Activated naive CD4-positive, alpha-beta T cell (primary cell): ENCODE results near the gene ZNF221.
"Not testable (repeated sequence)": the region's sequence is repeated elsewhere in the genome, so short reads cannot be mapped to it uniquely, and the experiment has no call there.

Experiments used
- DNase-seq, 4 experiments: peaks; one replicate each; lab custom pipeline; 2025; lab: John Stamatoyannopoulos, UW

ZNF221 gene

GRCh38 chr19:43950834-43951645, at the start of gene ZNF221:
ZNF221 (plus strand) TSS chr19:43951228; CDS start chr19:43962727, 11,499 bp downstream.
- DNase-seq = peak in 2 of 4 experiments; percentile 3 to 9

- DNase-seq = peak; percentile 3 to 52 (median 33)
Measured at GRCh38 chr19:43901395-43902390, 49.3 kb upstream of the ZNF221 start.

GRCh38 chr19:43902399-43902798, 48.6 kb upstream of the ZNF221 start:
- no peak for DNase-seq

- no peak for DNase-seq
Measured at GRCh38 chr19:43905897-43906296, 45.1 kb upstream of the ZNF221 start.

GRCh38 chr19:43906774-43907173, 44.3 kb upstream of the ZNF221 start:
- no peak for DNase-seq

- DNase-seq = no peak
Measured at GRCh38 chr19:43908659-43909058, 42.4 kb upstream of the ZNF221 start.

- no peak for DNase-seq
Measured at GRCh38 chr19:43910884-43911283, 40.1 kb upstream of the ZNF221 start.

GRCh38 chr19:43913383-43913782, 37.6 kb upstream of the ZNF221 start:
- DNase-seq = no peak

GRCh38 chr19:43914051-43914450, 37.0 kb upstream of the ZNF221 start:
- no peak for DNase-seq

- DNase-seq = no peak
Measured at GRCh38 chr19:43923875-43924274, 27.2 kb upstream of the ZNF221 start.

GRCh38 chr19:43928820-43929219, 22.2 kb upstream of the ZNF221 start:
- no peak for DNase-seq

- DNase-seq = no peak
Measured at GRCh38 chr19:43934055-43934984, 16.7 kb upstream of the ZNF221 start.

GRCh38 chr19:43934985-43935708, 15.9 kb upstream of the ZNF221 start, which contains the start of gene ZNF45:
ZNF45 (minus strand) TSS chr19:43935282; CDS start chr19:43922185, 13,097 bp downstream.
- peak; percentile 57 to 76 (median 65) for DNase-seq

GRCh38 chr19:43936188-43936587, 14.8 kb upstream of the ZNF221 start:
- DNase-seq = no peak

- DNase-seq = no peak
Measured at GRCh38 chr19:43939557-43940260, 11.3 kb upstream of the ZNF221 start.

GRCh38 chr19:43940719-43941118, 10.3 kb upstream of the ZNF221 start:
- DNase-seq = no peak

- no peak for DNase-seq
Measured at GRCh38 chr19:43941209-43941608, 9.8 kb upstream of the ZNF221 start.

GRCh38 chr19:43947412-43947811, 3.6 kb upstream of the ZNF221 start:
- DNase-seq = not testable (repeated sequence)

GRCh38 chr19:43949803-43950202, 1.2 kb upstream of the ZNF221 start:
- DNase-seq = not testable (repeated sequence)

GRCh38 chr19:43956827-43957226, 5.8 kb downstream of the ZNF221 start:
- DNase-seq = no peak
